Transverse colon (tissue), 3 donors: ENCODE results near the gene SEMA6B.
"Not testable (repeated sequence)": the region's sequence is repeated elsewhere in the genome, so short reads cannot be mapped to it uniquely, and the experiment has no call there.

ENCODE experiments used
- CTCF ChIP-seq, 5 experiments: fragments of 200-600 bp in 3 of 5; fragments of 450-650 bp in 2 of 5; sonication (generic) in 3 of 5; IDR thresholded peaks; 1 replicate in 2 of 5; 2 replicates in 3 of 5; pipeline ENCODE4 v1.5.1; 2016 to 2017; ENCODE audit warnings: antibody characterized with exemption in 5 of 5, inconsistent platforms in 3 of 5, mild to moderate bottlenecking in 2 of 5, moderate library complexity in 1 of 5
- EP300 ChIP-seq: sonication (generic); formaldehyde crosslinking; IDR thresholded peaks from one replicate; pipeline ENCODE4 v1.6.1; 2017; ENCODE audit warnings: antibody characterized with exemption, low read depth
- POLR2A ChIP-seq: fragments of 450-650 bp; IDR thresholded peaks from one replicate; pipeline ENCODE4 v1.6.1; 2016; ENCODE audit warnings: antibody characterized with exemption, mild to moderate bottlenecking, moderate library complexity

GRCh38 chr19:4527377-4527776, 32.1 kb downstream of the SEMA6B start:
- TF ChIP-seq POLR2A; CTCF (IDR thresholded peaks at IDR 0.05); EP300: not testable (repeated sequence)
